ENCODE results near the gene IMPG1.

IMPG1 gene

DNA sequence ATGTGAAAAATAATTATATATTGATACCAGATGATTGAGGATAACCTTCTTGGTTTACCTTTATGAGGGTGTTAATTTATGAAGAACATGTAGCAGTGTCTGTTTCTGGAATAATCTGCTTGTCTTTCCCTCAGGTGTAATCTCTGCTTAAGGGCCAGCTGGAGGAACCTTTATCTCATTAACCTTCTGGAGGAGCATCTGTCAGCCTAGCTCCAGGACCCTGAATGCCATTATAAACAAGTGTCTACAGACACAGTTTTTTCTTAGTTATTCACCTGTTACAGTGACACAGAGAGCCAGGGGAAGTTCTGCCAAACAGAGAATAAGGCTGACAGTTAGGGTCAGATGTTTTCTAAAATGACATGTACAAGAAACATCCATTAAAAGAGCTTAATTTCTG lies at the start of gene IMPG1:
Gene IMPG1, minus strand, starts transcription at position 101 of the 400 bp plus-strand sequence. CDS start 174 bp downstream, outside the sequence.
- DNase-seq (ENCODE audit: low spot score): no peak

DNA sequence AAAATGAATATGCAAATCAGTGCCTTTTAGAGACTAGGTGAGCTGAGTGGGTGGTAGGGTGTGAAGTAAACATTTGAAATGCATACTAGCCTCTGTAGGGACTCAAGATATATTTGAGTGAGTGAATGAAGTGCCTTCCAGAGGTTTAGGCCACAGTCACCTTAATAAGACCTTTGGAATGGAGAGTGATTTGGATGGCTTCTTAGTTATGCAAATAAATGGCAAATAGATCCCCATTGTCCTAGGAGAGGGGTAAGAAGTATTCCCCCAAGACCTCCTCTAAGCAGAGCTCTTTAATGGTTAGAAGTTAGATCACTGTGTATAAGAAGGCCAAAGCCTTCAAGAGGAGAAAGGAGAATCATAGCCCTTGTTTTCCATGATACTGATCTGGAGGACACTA lies 47.8 kb upstream of the IMPG1 start:
- DNase-seq (ENCODE audit: low spot score): no peak

DNA sequence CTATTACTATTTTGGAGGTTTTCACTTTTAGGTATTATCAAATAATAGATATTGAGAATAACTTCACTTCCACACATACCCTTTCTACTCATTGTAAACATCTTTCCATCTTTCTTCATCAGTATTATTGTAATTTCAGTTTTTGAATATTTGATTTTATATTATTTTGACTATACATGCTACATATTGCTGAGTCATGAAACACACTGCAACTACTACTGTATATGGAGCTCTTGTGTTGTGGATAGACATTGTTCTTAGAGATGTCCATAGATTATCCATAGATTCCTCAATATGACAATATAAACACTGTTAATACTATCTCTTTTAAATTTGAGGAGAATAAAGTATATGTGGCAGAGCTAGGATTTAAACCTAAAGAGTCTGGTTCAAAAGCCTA lies 819 bp upstream of the IMPG1 start:
- DNase-seq (ENCODE audit: low spot score): no peak

GRCh38 chr6:76057469-76057868 lies 15.0 kb downstream of the IMPG1 start:
- no peak for DNase-seq (ENCODE audit: low spot score)

DNA sequence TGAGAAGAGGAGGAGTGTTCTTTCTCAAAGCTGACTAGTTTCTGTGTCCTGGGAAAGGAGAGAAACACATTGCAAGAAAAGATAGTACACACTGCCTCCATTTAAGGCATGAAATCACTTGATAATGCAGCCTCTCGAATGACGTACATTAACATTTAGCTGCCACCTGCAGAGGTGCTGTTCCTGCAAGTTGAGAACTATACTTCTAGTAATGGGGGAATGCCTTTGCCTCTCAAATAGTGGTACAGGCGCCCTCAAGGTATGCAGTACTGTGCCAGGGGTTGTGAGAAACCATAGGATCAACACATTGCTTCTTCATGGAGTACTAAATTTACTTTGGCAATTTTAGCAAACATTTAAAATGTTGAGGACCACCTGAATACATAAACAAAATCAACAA lies 20.1 kb downstream of the IMPG1 start:
- DNase-seq (ENCODE audit: low spot score): no peak

GRCh38 chr6:76043690-76044089 lies 28.8 kb downstream of the IMPG1 start:
- DNase-seq (ENCODE audit: low spot score): no peak

GRCh38 chr6:76035713-76036112 lies 36.7 kb downstream of the IMPG1 start:
- no peak for DNase-seq (ENCODE audit: low spot score)

DNA sequence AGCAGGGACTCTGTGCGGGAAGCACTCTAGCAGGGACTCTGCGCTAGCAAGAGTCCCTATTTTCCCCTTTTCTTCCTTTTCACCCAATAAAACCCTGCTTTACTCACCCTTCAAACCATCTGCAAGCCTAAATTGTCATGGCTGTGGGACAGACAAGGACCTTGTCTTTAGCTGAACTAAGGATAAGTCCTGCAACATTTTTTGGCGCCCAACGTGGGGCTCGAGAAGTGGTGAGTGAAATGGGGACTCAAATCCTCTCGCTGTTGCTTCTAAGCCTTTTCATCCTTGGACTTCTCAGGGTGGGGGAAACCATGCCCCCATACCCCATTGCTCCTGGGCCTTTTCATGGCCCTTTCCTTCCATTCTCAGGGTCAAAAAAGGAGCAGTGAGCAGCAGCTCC lies 46.4 kb downstream of the IMPG1 start:
- no peak for DNase-seq (ENCODE audit: low spot score)

- no peak for DNase-seq (ENCODE audit: low spot score)
Measured at GRCh38 chr6:76014626-76015530, 57.6 kb downstream of the IMPG1 start.

DNA sequence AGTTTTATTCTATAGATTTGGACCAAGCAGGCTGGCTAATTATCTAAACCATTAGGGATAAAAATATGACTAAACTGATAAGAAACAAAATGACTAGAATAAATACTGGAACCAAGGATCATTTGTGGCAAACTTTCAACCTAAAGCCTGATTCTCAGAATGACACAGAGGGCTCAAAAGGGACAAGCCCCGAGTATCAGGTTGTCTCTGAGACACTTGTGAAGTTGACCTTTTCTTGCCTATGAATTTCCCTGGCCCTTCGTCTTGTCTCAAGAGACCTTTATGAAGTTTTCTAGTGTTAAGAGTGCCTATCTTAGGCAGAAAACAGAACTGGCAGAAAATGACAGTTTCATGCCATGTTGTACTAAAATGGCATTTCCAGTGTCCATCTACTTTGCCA lies 68.3 kb downstream of the IMPG1 start:
- DNase-seq (ENCODE audit: low spot score): no peak

GRCh38 chr6:76003686-76004085 lies 68.8 kb downstream of the IMPG1 start:
- DNase-seq (ENCODE audit: low spot score): no peak

GRCh38 chr6:76003113-76003512 lies 69.3 kb downstream of the IMPG1 start:
- DNase-seq (ENCODE audit: low spot score): no peak

GRCh38 chr6:76000629-76001028 lies 71.8 kb downstream of the IMPG1 start:
- no peak for DNase-seq (ENCODE audit: low spot score)

GRCh38 chr6:75997696-75998095 lies 74.8 kb downstream of the IMPG1 start:
- no peak for DNase-seq (ENCODE audit: low spot score)

DNA sequence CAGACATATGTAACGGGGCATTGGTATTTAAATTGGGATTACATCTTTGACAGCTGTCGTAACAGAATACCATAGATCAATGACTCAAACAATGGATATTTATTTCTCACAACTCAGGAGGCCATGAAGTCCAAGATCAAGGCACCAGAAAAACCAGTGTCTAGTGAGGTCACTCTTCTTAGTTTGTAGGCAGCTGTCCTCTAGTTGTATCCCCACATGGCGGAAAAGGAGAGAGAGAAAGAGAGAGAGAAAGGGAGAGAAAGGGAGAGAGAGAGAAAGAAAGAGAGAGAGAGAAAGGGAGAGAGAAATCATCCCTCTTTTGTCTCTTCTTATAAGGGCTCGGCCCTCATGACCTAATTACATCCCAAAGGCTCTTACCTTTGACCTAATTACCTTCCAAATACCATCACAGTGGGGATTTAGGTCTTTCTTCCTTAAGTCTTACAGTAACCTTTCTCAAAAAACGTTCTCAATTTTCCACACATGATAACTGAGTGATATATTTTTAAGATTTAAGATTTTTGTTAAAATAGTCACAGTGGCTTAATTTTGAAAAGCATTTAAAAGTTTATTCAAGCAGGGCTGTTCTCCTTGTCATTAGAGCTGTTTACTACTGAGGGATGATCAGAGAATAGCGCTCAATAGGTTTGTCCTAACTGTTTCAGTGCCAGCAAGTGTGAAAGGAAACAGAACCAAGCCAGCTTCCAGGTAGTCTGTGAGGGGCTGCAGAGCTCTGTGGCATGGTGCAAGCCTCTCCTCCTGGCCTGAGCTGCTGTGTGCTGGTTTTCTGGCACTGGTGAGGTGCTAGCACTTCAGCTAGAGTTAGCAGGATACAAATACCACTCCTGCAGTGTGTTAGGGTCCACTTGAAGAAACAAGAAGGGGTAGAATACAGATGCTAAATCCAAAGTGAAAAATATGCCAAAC lies 79.0 kb downstream of the IMPG1 start:
- no peak for DNase-seq (ENCODE audit: low spot score)

DNA sequence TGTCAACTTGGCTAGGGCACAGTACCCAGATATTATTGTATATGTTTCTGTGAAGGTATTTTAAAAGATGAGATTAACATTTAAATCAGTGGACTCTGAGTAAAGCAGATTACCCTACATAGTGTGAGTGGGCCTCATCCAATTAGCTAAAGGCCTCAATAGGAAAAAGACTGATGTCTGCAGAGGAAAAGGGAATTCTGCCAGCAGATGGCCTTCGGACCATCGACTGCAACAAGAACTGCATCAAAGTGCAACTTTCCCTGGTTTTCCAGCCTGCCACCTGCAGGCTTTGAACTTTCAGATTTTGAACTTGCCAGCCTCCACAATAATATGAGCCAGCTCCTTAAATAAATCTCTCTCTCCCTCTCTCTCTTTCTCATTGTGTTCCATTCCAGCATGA lies 80.5 kb downstream of the IMPG1 start:
- DNase-seq (ENCODE audit: low spot score): no peak

- no peak for DNase-seq (ENCODE audit: low spot score)
Measured at GRCh38 chr6:75986935-75987334, 85.5 kb downstream of the IMPG1 start.

GRCh38 chr6:75975904-75976303 lies 96.6 kb downstream of the IMPG1 start:
- no peak for DNase-seq (ENCODE audit: low spot score)

GRCh38 chr6:75970093-75970492 lies 102.4 kb downstream of the IMPG1 start:
- DNase-seq (ENCODE audit: low spot score): no peak

DNA sequence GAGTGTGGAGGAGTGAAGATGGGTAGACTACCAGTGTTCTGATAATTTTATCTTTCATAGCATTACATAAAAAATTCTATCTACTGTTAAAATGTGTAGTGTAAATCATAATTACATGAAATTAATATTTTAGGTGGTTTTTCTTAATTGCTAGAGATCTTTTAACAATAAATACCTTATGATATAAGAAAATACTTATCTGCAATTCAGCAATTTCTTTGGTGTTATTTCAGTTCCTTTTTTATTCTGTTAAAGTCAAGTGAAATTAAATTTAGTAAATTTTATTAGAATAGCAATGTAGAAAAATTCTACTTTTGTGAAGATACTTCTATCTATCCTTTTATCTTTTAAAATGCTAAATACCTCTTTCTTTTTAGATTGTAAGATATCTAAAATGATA lies 104.3 kb downstream of the IMPG1 start:
- DNase-seq (ENCODE audit: low spot score): no peak

GRCh38 chr6:75963569-75963968 lies 108.9 kb downstream of the IMPG1 start:
- no peak for DNase-seq (ENCODE audit: low spot score)

DNA sequence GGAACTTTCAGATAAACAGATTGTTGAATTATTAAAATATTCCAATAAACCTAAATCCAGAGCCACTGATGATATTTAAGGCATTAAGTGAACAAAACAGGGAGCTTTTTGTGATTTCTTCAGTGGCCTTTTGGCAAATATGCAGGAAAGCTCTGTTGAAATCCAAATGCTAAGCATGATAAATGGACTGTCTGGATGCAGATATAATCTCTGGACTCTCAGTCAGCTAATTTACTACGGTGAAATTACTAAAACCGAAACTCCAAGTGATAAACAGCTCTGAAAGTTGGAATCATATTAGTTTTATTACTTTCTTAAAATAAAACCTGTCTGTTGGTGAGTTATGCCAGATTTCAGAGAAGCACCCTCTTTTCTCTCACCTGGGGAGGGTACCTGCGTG lies 120.3 kb downstream of the IMPG1 start:
- DNase-seq (ENCODE audit: low spot score): no peak

- DNase-seq (ENCODE audit: low spot score): no peak
Measured at GRCh38 chr6:75947935-75948334, 124.5 kb downstream of the IMPG1 start.
